ENCODE results near the gene DAZAP1. TPM values are rescaled to one million over a fixed set of nuclear protein-coding genes. Genes with fewer than 3 reads are reported as not detected.

The DAZAP1 gene
- polyA plus RNA-seq, 5 donors = 86.4 to 104 (median 87.9) TPM

Other genes with a start within 250 kb of the DAZAP1 start
- 10 to 100 TPM; 16.7 to 26.3 (median 17.9) TPM for gene SBNO2, start 233.3 kb upstream of the DAZAP1 start, polyA plus RNA-seq (ENCODE audit: insufficient read depth in 1 of 5, insufficient read length in 5 of 5, low replicate concordance in 1 of 5)
- gene STK11, start 201.8 kb upstream of the DAZAP1 start, polyA plus RNA-seq (ENCODE audit: insufficient read depth in 1 of 5, insufficient read length in 5 of 5, low replicate concordance in 1 of 5) = 10 to 100 TPM; 40.7 to 59.5 (median 46.3) TPM
- 1 to 10 TPM in 4 of 5 donors, under 1 TPM in 1; 0.97 to 2.5 (median 1.5) TPM for gene CBARP, start 169.6 kb upstream of the DAZAP1 start, polyA plus RNA-seq (ENCODE audit: insufficient read depth in 1 of 5, insufficient read length in 5 of 5, low replicate concordance in 1 of 5)
- gene ATP5F1D, start 165.8 kb upstream of the DAZAP1 start, polyA plus RNA-seq (ENCODE audit: insufficient read depth in 1 of 5, insufficient read length in 5 of 5, low replicate concordance in 1 of 5) = 100 to 1,000 TPM in 1 of 5 donors, 10 to 100 TPM in 4; 47.3 to 131 (median 76.0) TPM
- gene MIDN, start 159.0 kb upstream of the DAZAP1 start, polyA plus RNA-seq (ENCODE audit: insufficient read depth in 1 of 5, insufficient read length in 5 of 5, low replicate concordance in 1 of 5) = 10 to 100 TPM; 29.5 to 67.9 (median 40.8) TPM
- 1,000 to 10,000 TPM in 1 of 5 donors, 100 to 1,000 TPM in 4; 774 to 1,053 (median 920) TPM for gene CIRBP, start 138.3 kb upstream of the DAZAP1 start, polyA plus RNA-seq (ENCODE audit: insufficient read depth in 1 of 5, insufficient read length in 5 of 5, low replicate concordance in 1 of 5)
- 10 to 100 TPM in 4 of 5 donors, 1 to 10 TPM in 1; 8.9 to 32.2 (median 17.2) TPM for gene FAM174C, start 132.1 kb upstream of the DAZAP1 start, polyA plus RNA-seq (ENCODE audit: insufficient read depth in 1 of 5, insufficient read length in 5 of 5, low replicate concordance in 1 of 5)
- gene EFNA2, start 121.7 kb upstream of the DAZAP1 start, polyA plus RNA-seq (ENCODE audit: insufficient read depth in 1 of 5, insufficient read length in 5 of 5, low replicate concordance in 1 of 5) = 1 to 10 TPM in 2 of 5 donors, under 1 TPM in 3; 0.66 to 2.1 (median 0.84) TPM
- gene NDUFS7, start 23.7 kb upstream of the DAZAP1 start, polyA plus RNA-seq (ENCODE audit: insufficient read depth in 1 of 5, insufficient read length in 5 of 5, low replicate concordance in 1 of 5) = 10 to 100 TPM; 29.8 to 76.5 (median 37.8) TPM
- gene GAMT, start 6.0 kb upstream of the DAZAP1 start, polyA plus RNA-seq (ENCODE audit: insufficient read depth in 1 of 5, insufficient read length in 5 of 5, low replicate concordance in 1 of 5) = 10 to 100 TPM; 18.6 to 42.1 (median 22.2) TPM
- 1,000 to 10,000 TPM in 1 of 5 donors, 100 to 1,000 TPM in 4; 535 to 1,164 (median 663) TPM for gene RPS15, start 30.8 kb downstream of the DAZAP1 start, polyA plus RNA-seq (ENCODE audit: insufficient read depth in 1 of 5, insufficient read length in 5 of 5, low replicate concordance in 1 of 5)
- gene APC2, start 42.5 kb downstream of the DAZAP1 start, polyA plus RNA-seq (ENCODE audit: insufficient read depth in 1 of 5, insufficient read length in 5 of 5, low replicate concordance in 1 of 5) = 1 to 10 TPM in 2 of 5 donors, under 1 TPM in 3; 0.57 to 1.2 (median 0.71) TPM
- gene C19orf25, start 71.6 kb downstream of the DAZAP1 start, polyA plus RNA-seq (ENCODE audit: insufficient read depth in 1 of 5, insufficient read length in 5 of 5, low replicate concordance in 1 of 5) = 10 to 100 TPM; 17.4 to 34.7 (median 20.9) TPM
- gene PCSK4, start 82.8 kb downstream of the DAZAP1 start, polyA plus RNA-seq (ENCODE audit: insufficient read depth in 1 of 5, insufficient read length in 5 of 5, low replicate concordance in 1 of 5) = 1 to 10 TPM; 2.7 to 6.0 (median 3.7) TPM
- 1 to 10 TPM; 2.4 to 6.7 (median 3.9) TPM for gene REEP6, start 83.6 kb downstream of the DAZAP1 start, polyA plus RNA-seq (ENCODE audit: insufficient read depth in 1 of 5, insufficient read length in 5 of 5, low replicate concordance in 1 of 5)
- gene ADAMTSL5, start 105.4 kb downstream of the DAZAP1 start, polyA plus RNA-seq (ENCODE audit: insufficient read depth in 1 of 5, insufficient read length in 5 of 5, low replicate concordance in 1 of 5) = 1 to 10 TPM in 1 of 5 donors, under 1 TPM in 4; 0.38 to 1.2 (median 0.54) TPM
- gene PLK5, start 116.5 kb downstream of the DAZAP1 start, polyA plus RNA-seq (ENCODE audit: insufficient read depth in 1 of 5, insufficient read length in 5 of 5, low replicate concordance in 1 of 5) = under 1 TPM; 0.14 to 0.53 (median 0.28) TPM
- 10 to 100 TPM; 17.1 to 42.8 (median 25.2) TPM for gene MEX3D, start 160.7 kb downstream of the DAZAP1 start, polyA plus RNA-seq (ENCODE audit: insufficient read depth in 1 of 5, insufficient read length in 5 of 5, low replicate concordance in 1 of 5)
- 10 to 100 TPM; 35.7 to 87.1 (median 46.5) TPM for gene MBD3, start 185.3 kb downstream of the DAZAP1 start, polyA plus RNA-seq (ENCODE audit: insufficient read depth in 1 of 5, insufficient read length in 5 of 5, low replicate concordance in 1 of 5)
- 100 to 1,000 TPM in 1 of 5 donors, 10 to 100 TPM in 4; 55.7 to 119 (median 83.2) TPM for gene UQCR11, start 197.9 kb downstream of the DAZAP1 start, polyA plus RNA-seq (ENCODE audit: insufficient read depth in 1 of 5, insufficient read length in 5 of 5, low replicate concordance in 1 of 5)
- gene TCF3, start 245.0 kb downstream of the DAZAP1 start, polyA plus RNA-seq (ENCODE audit: insufficient read depth in 1 of 5, insufficient read length in 5 of 5, low replicate concordance in 1 of 5) = 100 to 1,000 TPM; 101 to 158 (median 127) TPM

Measured in right lung (tissue), 5 donors.